ENCODE measurements around the gene CPHXL.

Gene CPHXL

GRCh38 chr16:75701361-75701760 is 24.9 kb downstream of the CPHXL start, which contains the start of gene DUXB:
Gene DUXB (minus strand): TSS chr16:75701461. CDS start chr16:75701418, 43 bp downstream.
- DNase-seq, result no peak

GRCh38 chr16:75697571-75697970 is 28.7 kb downstream of the CPHXL start:
- no peak for DNase-seq

- DNase-seq, result no peak
Observed at GRCh38 chr16:75695708-75696107, 30.6 kb downstream of the CPHXL start.

DNA sequence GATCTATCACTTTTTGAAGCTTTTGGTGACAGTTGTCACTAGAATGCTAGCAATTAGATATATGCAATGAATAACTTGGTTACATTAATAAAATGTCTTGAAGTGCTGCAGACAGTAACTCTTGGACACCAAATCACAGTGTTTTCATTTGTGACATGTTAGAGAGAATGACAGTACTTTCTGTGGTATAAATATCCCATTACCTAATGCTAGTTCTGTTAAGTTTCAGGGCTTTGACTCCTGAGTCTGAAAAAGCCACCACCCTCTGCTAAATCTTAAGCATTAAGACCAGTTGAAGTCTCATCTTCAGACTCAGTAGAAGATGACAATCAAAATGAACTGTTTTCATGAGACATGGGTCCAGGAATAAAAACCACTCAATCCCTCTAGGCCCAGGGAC is 38.9 kb downstream of the CPHXL start:
- DNase-seq, result no peak

DNA sequence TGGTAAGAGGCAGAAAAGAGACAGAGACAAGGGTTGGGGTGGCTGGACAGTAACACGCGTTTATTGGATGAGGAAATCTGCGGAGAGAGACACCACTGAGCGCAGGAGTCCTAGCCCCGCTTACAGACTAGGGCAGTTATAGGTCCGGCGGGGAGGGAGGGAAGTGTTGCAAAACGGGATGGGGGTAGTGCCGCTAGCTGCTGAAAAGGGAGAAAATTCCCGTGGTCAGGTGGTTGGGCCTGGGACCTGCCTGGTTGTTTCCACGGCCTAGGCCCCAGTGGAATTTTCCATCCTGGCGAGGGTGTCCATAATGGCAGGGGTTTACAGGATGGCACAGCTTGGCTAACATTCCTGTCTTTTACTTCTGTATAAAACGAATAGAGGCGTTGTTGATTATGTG is 44.0 kb downstream of the CPHXL start:
- no peak for DNase-seq

DNA sequence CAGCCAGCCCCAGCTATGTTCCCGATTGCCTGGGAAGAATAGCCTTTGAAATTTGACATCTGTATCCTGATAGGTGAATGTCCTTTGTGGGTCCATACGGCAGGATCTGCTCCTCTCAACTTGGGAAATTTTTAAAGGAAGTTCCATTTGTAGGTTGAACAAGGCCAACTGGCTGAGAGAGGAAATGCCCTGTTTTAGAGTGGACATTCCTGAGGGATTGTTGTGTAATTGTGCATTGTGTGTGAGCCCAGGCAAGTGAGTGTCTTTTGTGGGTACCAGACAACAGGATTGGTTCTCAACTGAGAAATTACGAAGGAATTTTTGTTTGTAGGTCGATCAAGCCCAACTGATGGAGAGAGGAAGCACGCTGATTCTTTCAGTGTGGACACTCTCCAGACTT is 46.9 kb downstream of the CPHXL start:
- no peak for DNase-seq

DNA sequence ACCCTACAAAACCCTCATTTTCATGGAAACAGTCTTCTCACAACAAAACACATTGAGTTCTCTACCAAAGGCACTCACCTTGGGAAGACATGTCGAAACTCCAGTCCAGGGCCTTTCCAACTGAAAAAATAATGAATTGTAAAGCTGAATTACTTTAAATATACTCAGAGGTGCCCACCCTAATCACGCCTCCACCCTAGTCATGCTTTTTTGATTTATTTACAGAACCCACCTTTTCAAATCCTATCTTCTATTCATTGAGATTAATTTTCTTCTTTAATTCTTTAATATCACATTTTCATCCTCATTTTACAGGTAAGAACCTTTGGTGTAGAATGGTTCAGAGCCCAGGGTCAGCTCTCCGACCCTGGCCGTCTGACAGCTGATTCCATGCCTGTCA is 49.4 kb downstream of the CPHXL start, which contains the start of gene CPHXL2:
Gene CPHXL2 (minus strand): TSS at position 101 of the 400 bp plus-strand sequence. CDS start 10 bp downstream, at position 91.
- DNase-seq, result no peak

DNA sequence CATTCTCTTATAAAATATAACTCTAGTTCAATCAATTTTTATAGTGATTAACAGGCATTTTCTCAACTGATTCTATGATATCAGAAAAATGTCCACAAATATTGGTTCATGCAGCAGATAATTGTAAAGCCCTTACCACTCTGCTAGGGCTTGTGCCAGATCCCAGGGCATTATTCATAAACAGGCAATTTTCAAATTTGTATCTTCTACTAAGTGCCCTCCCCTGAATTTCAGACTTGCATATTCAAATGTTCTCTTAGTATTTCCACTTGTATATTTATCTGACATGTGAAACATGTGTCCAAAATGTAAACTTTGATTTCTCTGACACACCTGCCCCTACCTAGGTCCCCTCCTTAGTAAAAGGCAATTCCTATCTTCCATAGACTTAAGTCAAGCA is 58.8 kb downstream of the CPHXL start:
- no peak for DNase-seq
